SK-N-SH (cell line): ENCODE results near the gene SSMEM1. TPM values are rescaled to one million over a fixed set of nuclear protein-coding genes. Genes with fewer than 3 reads are reported as not detected.

ENCODE experiments used
- CTCF ChIA-PET: fragments of 300-600, 350-600 bp; formaldehyde crosslinking; extraction: SDS; loops from one replicate; lab custom pipeline; 2021; lab: Yijun Ruan, JAX
- POLR2A ChIA-PET: fragments of 350-600 bp; sonication (Branson Sonifier 250); formaldehyde crosslinking; extraction: SDS; loops from one replicate; lab custom pipeline; 2020; ENCODE audit warnings: antibody characterized with exemption, inconsistent platforms; lab: Yijun Ruan, JAX
- DNase-seq: peaks from one replicate; pipeline ENCODE4 v3.0.0; 2012
- H2AFZ ChIP-seq: fragments of 200-600 bp; sonication (generic); 2 replicates; pipeline ENCODE4 v1.8.1; 2016; ENCODE audit warnings: antibody characterized with exemption, mild to moderate bottlenecking, low read depth
- H3F3A ChIP-seq: fragments of 200-600 bp; sonication (generic); replicated peaks from 2 replicates; pipeline ENCODE3; 2016; ENCODE audit warnings: antibody characterized with exemption, mild to moderate bottlenecking; ENCODE audit not compliant: insufficient read depth
- H3K27ac ChIP-seq, 2 experiments: fragments of 200-500 bp in 1 of 2; fragments of 200-600 bp in 1 of 2; sonication (Bioruptor generic) in 1 of 2; sonication (generic), shearing (Covaris generic) in 1 of 2; 2 replicates each; pipeline versions ENCODE4 v1.5.1 to v1.6.1; 2014 to 2016; ENCODE audit warnings: low read depth in 2 of 2, inconsistent platforms in 1 of 2, low read length in 1 of 2, mild to moderate bottlenecking in 1 of 2, mixed read lengths in 1 of 2
- H3K27me3 ChIP-seq: fragments of 200-600 bp; sonication (generic), shearing (Covaris generic); 2 replicates; pipeline ENCODE4 v1.6.1; 2016; ENCODE audit warnings: mixed run types; ENCODE audit not compliant: insufficient read depth
- H3K36me3 ChIP-seq, 2 experiments: fragments of 200-500 bp in 1 of 2; fragments of 200-600 bp in 1 of 2; sonication (Bioruptor generic) in 1 of 2; sonication (generic) in 1 of 2; replicated peaks in 1 of 2; 2 replicates each; pipeline versions ENCODE3 to v1.5.1; 2014 to 2016; ENCODE audit warnings: low read length in 1 of 2, mild to moderate bottlenecking in 1 of 2; ENCODE audit not compliant: insufficient read depth in 2 of 2, control insufficient read depth in 1 of 2
- H3K4me1 ChIP-seq, 2 experiments: fragments of 200-500 bp in 1 of 2; fragments of 200-600 bp in 1 of 2; sonication (Bioruptor generic) in 1 of 2; sonication (generic), shearing (Covaris generic) in 1 of 2; 2 replicates each; pipeline versions ENCODE4 v1.5.1 to v1.6.1; 2014 to 2016; ENCODE audit warnings: low read depth in 1 of 2, low read length in 1 of 2, mixed run types in 1 of 2; ENCODE audit not compliant: insufficient read depth in 2 of 2, control insufficient read depth in 1 of 2
- H3K4me2 ChIP-seq: fragments of 200-600 bp; sonication (generic), shearing (Covaris generic); 2 replicates; pipeline ENCODE4 v1.6.1; 2017; ENCODE audit warnings: mixed run types
- H3K4me3 ChIP-seq, 2 experiments: fragments of 200-500 bp in 1 of 2; fragments of 200-600 bp in 1 of 2; sonication (Bioruptor generic) in 1 of 2; sonication (generic), shearing (Covaris generic) in 1 of 2; 2 replicates each; pipeline versions ENCODE4 v1.5.1 to v1.8.1; 2014 to 2016; ENCODE audit warnings: low read depth in 2 of 2, inconsistent platforms in 1 of 2, low read length in 1 of 2, mild to moderate bottlenecking in 1 of 2, mixed read lengths in 1 of 2, moderate library complexity in 1 of 2
- H3K79me2 ChIP-seq: fragments of 200-600 bp; sonication (generic); 2 replicates; pipeline ENCODE4 v1.8.1; 2017; ENCODE audit warnings: mild to moderate bottlenecking; ENCODE audit not compliant: insufficient read depth
- H3K9ac ChIP-seq: fragments of 200-600 bp; sonication (generic); 2 replicates; pipeline ENCODE4 v1.6.1; 2017; ENCODE audit warnings: mixed run types
- H3K9me2 ChIP-seq: fragments of 200-600 bp; sonication (generic); 2 replicates; pipeline ENCODE4 v1.6.1; 2017; ENCODE audit warnings: mixed run types
- H3K9me3 ChIP-seq: fragments of 200-600 bp; sonication (generic); 2 replicates; pipeline ENCODE4 v1.6.1; 2017; ENCODE audit warnings: mixed run types, mild to moderate bottlenecking, moderate library complexity
- H4K20me1 ChIP-seq: fragments of 200-600 bp; sonication (generic); 2 replicates; pipeline ENCODE4 v1.6.1; 2017; ENCODE audit warnings: mild to moderate bottlenecking, mixed run types; ENCODE audit not compliant: insufficient read depth
- CTCF ChIP-seq: fragments of 200-600 bp; sonication (generic); IDR thresholded peaks from 2 replicates; pipeline ENCODE4 v1.6.1; 2017; ENCODE audit warnings: antibody characterized with exemption, mild to moderate bottlenecking, moderate library complexity
- ELF1 ChIP-seq: IDR thresholded peaks from 2 replicates; pipeline ENCODE4 v1.4.0; 2012
- EZH2phosphoT487 ChIP-seq: fragments of 200-600 bp; sonication (generic); IDR thresholded peaks from 2 replicates; pipeline ENCODE4 v1.6.1; 2017; ENCODE audit warnings: low read depth, mixed run types, mild to moderate bottlenecking, antibody characterized with exemption, moderate library complexity, borderline replicate concordance
- FOXJ3 ChIP-seq: sonication (generic); formaldehyde crosslinking; IDR thresholded peaks from 2 replicates; pipeline ENCODE4 v1.5.1; 2020; ENCODE audit warnings: mild to moderate bottlenecking, missing genetic modification reagents
- FOXM1 ChIP-seq: IDR thresholded peaks from 2 replicates; pipeline ENCODE4 v1.4.0; 2012; ENCODE audit warnings: low read depth, mild to moderate bottlenecking
- GABPA ChIP-seq: IDR thresholded peaks from 2 replicates; pipeline ENCODE4 v1.4.0; 2012; ENCODE audit warnings: low read depth, mild to moderate bottlenecking
- JUND ChIP-seq: IDR thresholded peaks from 2 replicates; pipeline ENCODE4 v1.4.0; 2012
- MAX ChIP-seq: IDR thresholded peaks from 2 replicates; pipeline ENCODE4 v1.4.0; 2012; ENCODE audit warnings: low read depth
- MEF2A ChIP-seq: IDR thresholded peaks from 2 replicates; pipeline ENCODE4 v1.4.0; 2012; ENCODE audit warnings: low read depth, borderline replicate concordance
- MXI1 ChIP-seq: IDR thresholded peaks from 2 replicates; pipeline ENCODE4 v1.6.1; 2012; ENCODE audit warnings: mild to moderate bottlenecking, low read depth, low read length, improper control_type of control experiment
- PBX3 ChIP-seq: IDR thresholded peaks from 2 replicates; pipeline ENCODE4; 2012
- POLR2AphosphoS5 ChIP-seq: IDR thresholded peaks from 2 replicates; pipeline ENCODE4 v1.6.1; 2012; ENCODE audit warnings: low read depth, low read length
- RAD21 ChIP-seq: IDR thresholded peaks from 2 replicates; pipeline ENCODE4 v1.6.1; 2012; ENCODE audit warnings: mild to moderate bottlenecking, low read length
- RCOR1 ChIP-seq: fragments of 150-350 bp; IDR thresholded peaks from 2 replicates; pipeline ENCODE4 v1.6.1; 2017; ENCODE audit warnings: antibody characterized with exemption, low read length
- RXRA ChIP-seq: IDR thresholded peaks from 2 replicates; pipeline ENCODE4 v1.4.0; 2012; ENCODE audit warnings: low read depth, mild to moderate bottlenecking, borderline replicate concordance
- SIN3A ChIP-seq: IDR thresholded peaks from 2 replicates; pipeline ENCODE4 v1.6.1; 2012; ENCODE audit warnings: low read depth, mild to moderate bottlenecking, low read length, moderate library complexity, borderline replicate concordance
- TAF1 ChIP-seq: IDR thresholded peaks from 2 replicates; pipeline ENCODE4 v1.6.1; 2012; ENCODE audit warnings: low read depth, mild to moderate bottlenecking, low read length, moderate library complexity, borderline replicate concordance
- USF1 ChIP-seq: IDR thresholded peaks from 2 replicates; pipeline ENCODE4 v1.4.0; 2012; ENCODE audit warnings: low read depth, borderline replicate concordance
- YY1 ChIP-seq: IDR thresholded peaks from 2 replicates; pipeline ENCODE4 v1.4.0; 2012; ENCODE audit warnings: low read depth, mild to moderate bottlenecking
- ZBTB33 ChIP-seq: IDR thresholded peaks from 2 replicates; pipeline ENCODE4 v1.4.0; 2012; ENCODE audit warnings: low read depth, borderline replicate concordance
- WGBS: methylation state at CpG from one replicate; pipeline ENCODE4 v1.1.6; 2017; ENCODE audit warnings: low lambda C conversion rate; 5-methylcytosine and 5-hydroxymethylcytosine counted together
- polyA plus RNA-seq, 3 experiments: library from polyadenylated mRNA; depleted of rRNA; stranded (reverse); fragments of >200 nt; gene quantifications; 2 replicates each; pipeline ENCODE4 v1.2.3, GENCODE V29; 2012

Gene SSMEM1
- polyA plus RNA-seq, 1 of the 3 experiments (the other 2 are of a cell fraction), result not detected

- TF ChIP-seq MEF2A (no peak), POLR2AphosphoS5 (no peak), ZBTB33 (no peak), PBX3 (no peak), USF1 (no peak), RAD21 (no peak), GABPA (no peak), ELF1 (no peak), SIN3A (no peak), MAX (no peak), JUND (no peak)
- Histone ChIP-seq H3K4me2 (no peak overlapping the region), H3K9me3 (no peaks in the 10 kb centered on the region), H2AFZ (no peak overlapping the region), H3K79me2 (no peaks in the 10 kb centered on the region), H3K27me3 (no peaks in the 10 kb centered on the region), H3K27ac (no peak overlapping the region), H3F3A (peaks cover 12% of the 10 kb centered on the region), H4K20me1 (no peaks in the 10 kb centered on the region), H3K9me2 (no peaks in the 10 kb centered on the region), H3K4me1 (no peaks in the 10 kb centered on the region; a peak in 1 of 4 replicates), H3K36me3 (peaks cover 37 to 50% of the 10 kb centered on the region in 2 experiments), H3K9ac (no peak overlapping the region), H3K4me3 (no peak overlapping the region)
- no peak for DNase-seq
- WGBS, result 95% methylated on average over 4 of the region's 4 CpGs
- ChIA-PET POLR2A (no interaction called here), CTCF (interaction anchor here (1.2 to 2.1 kb wide), 2 partner anchors 102 kb away, joined by 3 to 4 read pairs; no protein-coding TSS in a partner anchor)
These were observed 33.3 kb upstream of the SSMEM1 start for GRCh38 chr7:130174237-130174959.

GRCh38 chr7:130178251-130178650, 29.4 kb upstream of the SSMEM1 start:
- Histone ChIP-seq H3K36me3 (peaks cover 43 to 48% of the 10 kb centered on the region in 2 experiments), H2AFZ (no peak overlapping the region), H3K4me3 (no peak overlapping the region), H3K9me2 (no peaks in the 10 kb centered on the region), H3K4me2 (no peak overlapping the region), H3K27ac (no peak overlapping the region), H3K27me3 (no peaks in the 10 kb centered on the region), H3F3A (peaks cover 12% of the 10 kb centered on the region), H3K4me1 (no peaks in the 10 kb centered on the region; a peak in 1 of 4 replicates), H3K79me2 (no peaks in the 10 kb centered on the region), H3K9me3 (no peaks in the 10 kb centered on the region), H3K9ac (no peak overlapping the region), H4K20me1 (no peaks in the 10 kb centered on the region)
- no peak for DNase-seq
- 93% methylated on average over 4 of the region's 4 CpGs for WGBS
- POLR2A ChIA-PET, result no interaction called here
- CTCF ChIA-PET, result interaction anchor here (1.0 to 1.2 kb wide), 2 partner anchors 24 to 106 kb away, joined by 3 to 4 read pairs; no protein-coding TSS in a partner anchor
- no peak for TF ChIP-seq FOXM1
- TF ChIP-seq CTCF, result no peak
- no peak for TF ChIP-seq EZH2phosphoT487
- no peak for TF ChIP-seq TAF1
- TF ChIP-seq GABPA, result no peak
- no peak for TF ChIP-seq FOXJ3 (CRISPR knock-in tag)
- no peak for TF ChIP-seq RCOR1
- no peak for TF ChIP-seq MXI1
- TF ChIP-seq RXRA, result no peak
- TF ChIP-seq SIN3A, result no peak
- no peak for TF ChIP-seq YY1
- TF ChIP-seq ZBTB33, result no peak
